ENCODE data around the gene FDPS. TPM values are rescaled to one million over a fixed set of nuclear protein-coding genes. Genes with fewer than 3 reads are reported as not detected.

The FDPS gene
- total and polyA plus RNA-seq, 9 donors, result 102 to 125 (median 118) TPM

GRCh38 chr1:155339515-155340097 lies 30.9 kb downstream of the FDPS start:
- H3K27ac ChIP-seq (ENCODE audit: low read length), result no peak overlapping the region
- no peaks in the 10 kb centered on the region for H3K4me1 ChIP-seq (ENCODE audit: control insufficient read depth, insufficient read depth, low read length)
- peaks cover 58% of the 10 kb centered on the region for H3K36me3 ChIP-seq (ENCODE audit: control insufficient read depth, insufficient read depth, low read length)
- H3K27me3 ChIP-seq (ENCODE audit: control insufficient read depth, insufficient read depth, low read length), result no peaks in the 10 kb centered on the region
- no peak for DNase-seq
- H3K9me3 ChIP-seq (replicated peaks; ENCODE audit: control insufficient read depth, low read depth, low read length), result no peaks in the 10 kb centered on the region
- no peak overlapping the region for H3K4me3 ChIP-seq (ENCODE audit: low read length)
- WGBS (ENCODE audit: insufficient coverage), result 100% methylated on average over 2 of the region's 8 CpGs

- DNase-seq, result no peak
- Histone ChIP-seq H3K36me3 (ENCODE audit: control insufficient read depth, insufficient read depth, low read length) (peaks cover 63% of the 10 kb centered on the region), H3K9me3 (replicated peaks; ENCODE audit: control insufficient read depth, low read depth, low read length) (no peaks in the 10 kb centered on the region), H3K27ac (ENCODE audit: low read length) (no peak overlapping the region), H3K4me1 (ENCODE audit: control insufficient read depth, insufficient read depth, low read length) (no peaks in the 10 kb centered on the region), H3K27me3 (ENCODE audit: control insufficient read depth, insufficient read depth, low read length) (no peaks in the 10 kb centered on the region), H3K4me3 (ENCODE audit: low read length) (no peak overlapping the region)
- 86% methylated on average over 2 of the region's 3 CpGs for WGBS (ENCODE audit: insufficient coverage)
Observed at GRCh38 chr1:155342842-155343241, 34.2 kb downstream of the FDPS start.

GRCh38 chr1:155352631-155353030 lies 44.0 kb downstream of the FDPS start:
- no peak overlapping the region for H3K4me3 ChIP-seq (ENCODE audit: low read length)
- no peaks in the 10 kb centered on the region for H3K27me3 ChIP-seq (ENCODE audit: control insufficient read depth, insufficient read depth, low read length)
- peaks cover 50% of the 10 kb centered on the region for H3K36me3 ChIP-seq (ENCODE audit: control insufficient read depth, insufficient read depth, low read length)
- WGBS (ENCODE audit: insufficient coverage), result no CpG with 5 or more reads among the region's 6 CpGs
- no peak overlapping the region for H3K27ac ChIP-seq (ENCODE audit: low read length)
- DNase-seq, result peak; percentile 72
- no peaks in the 10 kb centered on the region for H3K4me1 ChIP-seq (ENCODE audit: control insufficient read depth, insufficient read depth, low read length)
- H3K9me3 ChIP-seq (replicated peaks; ENCODE audit: control insufficient read depth, low read depth, low read length), result no peaks in the 10 kb centered on the region

DNA sequence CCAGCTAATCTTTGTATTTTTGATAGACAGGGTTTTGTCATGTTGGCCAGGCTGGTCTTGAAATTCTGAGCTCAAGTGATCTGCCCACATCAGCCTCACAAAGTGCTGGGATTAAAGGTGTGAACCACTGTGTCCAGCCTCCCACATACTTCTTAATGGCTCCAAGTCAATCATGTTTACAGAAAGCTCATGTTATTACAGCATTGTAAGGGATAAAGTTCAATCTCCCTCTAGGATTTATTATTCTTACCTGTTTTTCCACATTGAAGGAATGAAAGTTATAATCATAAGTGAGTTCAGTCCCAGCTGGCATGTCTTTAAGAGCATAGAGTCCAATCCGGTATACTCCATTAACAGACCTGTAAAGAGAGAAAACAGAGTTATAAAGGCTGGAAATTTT lies 51.4 kb downstream of the FDPS start:
- no peak for DNase-seq
- peaks cover 47% of the 10 kb centered on the region for H3K36me3 ChIP-seq (ENCODE audit: control insufficient read depth, insufficient read depth, low read length)
- H3K27me3 ChIP-seq (ENCODE audit: control insufficient read depth, insufficient read depth, low read length), result no peaks in the 10 kb centered on the region
- no peak overlapping the region for H3K27ac ChIP-seq (ENCODE audit: low read length)
- no peaks in the 10 kb centered on the region for H3K9me3 ChIP-seq (replicated peaks; ENCODE audit: control insufficient read depth, low read depth, low read length)
- no peaks in the 10 kb centered on the region for H3K4me1 ChIP-seq (ENCODE audit: control insufficient read depth, insufficient read depth, low read length)
- H3K4me3 ChIP-seq (ENCODE audit: low read length), result no peak overlapping the region
- no CpG with 5 or more reads among the region's 1 CpG for whole genome bisulfite sequencing (ENCODE audit: insufficient coverage)

Other genes starting within 250 kb of the FDPS start
- gene EFNA4, start 245.1 kb upstream of the FDPS start, total RNA-seq, result 7.5 TPM
- gene EFNA4, start 245.1 kb upstream of the FDPS start, polyA plus RNA-seq (ENCODE audit: insufficient read depth in 1 of 8, insufficient read length in 8 of 8, low replicate concordance in 1 of 8), result 1 to 10 TPM; 5.6 to 9.5 (median 6.8) TPM
- 2.1 TPM for gene EFNA3, start 230.0 kb upstream of the FDPS start, total RNA-seq
- gene EFNA3, start 230.0 kb upstream of the FDPS start, polyA plus RNA-seq (ENCODE audit: insufficient read depth in 1 of 8, insufficient read length in 8 of 8, low replicate concordance in 1 of 8), result 1 to 10 TPM; 1.7 to 3.9 (median 2.3) TPM
- 15.3 TPM for gene EFNA1, start 181.0 kb upstream of the FDPS start, total RNA-seq
- gene EFNA1, start 181.0 kb upstream of the FDPS start, polyA plus RNA-seq (ENCODE audit: insufficient read depth in 1 of 8, insufficient read length in 8 of 8, low replicate concordance in 1 of 8), result 10 to 100 TPM; 18.3 to 37.5 (median 24.9) TPM
- 18.6 TPM for gene SLC50A1, start 173.0 kb upstream of the FDPS start, total RNA-seq
- 10 to 100 TPM; 18.6 to 26.2 (median 21.4) TPM for gene SLC50A1, start 173.0 kb upstream of the FDPS start, polyA plus RNA-seq (ENCODE audit: insufficient read depth in 1 of 8, insufficient read length in 8 of 8, low replicate concordance in 1 of 8)
- 21.1 TPM for gene DPM3, start 168.3 kb upstream of the FDPS start, total RNA-seq
- 10 to 100 TPM; 20.1 to 27.9 (median 23.6) TPM for gene DPM3, start 168.3 kb upstream of the FDPS start, polyA plus RNA-seq (ENCODE audit: insufficient read depth in 1 of 8, insufficient read length in 8 of 8, low replicate concordance in 1 of 8)
- gene KRTCAP2, start 135.6 kb upstream of the FDPS start, total RNA-seq, result 70.4 TPM
- 10 to 100 TPM; 74.7 to 89.5 (median 87.6) TPM for gene KRTCAP2, start 135.6 kb upstream of the FDPS start, polyA plus RNA-seq (ENCODE audit: insufficient read depth in 1 of 8, insufficient read length in 8 of 8, low replicate concordance in 1 of 8)
- 0.22 TPM for gene TRIM46, start 135.0 kb upstream of the FDPS start, total RNA-seq
- under 1 TPM; 0.29 to 0.81 (median 0.57) TPM for gene TRIM46, start 135.0 kb upstream of the FDPS start, polyA plus RNA-seq (ENCODE audit: insufficient read depth in 1 of 8, insufficient read length in 8 of 8, low replicate concordance in 1 of 8)
- gene THBS3, start 101.0 kb upstream of the FDPS start, total RNA-seq, result 85.5 TPM
- 10 to 100 TPM; 62.8 to 83.2 (median 70.4) TPM for gene THBS3, start 101.0 kb upstream of the FDPS start, polyA plus RNA-seq (ENCODE audit: insufficient read depth in 1 of 8, insufficient read length in 8 of 8, low replicate concordance in 1 of 8)
- gene MTX1, start 100.2 kb upstream of the FDPS start, total RNA-seq, result 19.7 TPM
- 10 to 100 TPM; 19.6 to 24.5 (median 21.8) TPM for gene MTX1, start 100.2 kb upstream of the FDPS start, polyA plus RNA-seq (ENCODE audit: insufficient read depth in 1 of 8, insufficient read length in 8 of 8, low replicate concordance in 1 of 8)
- gene ENTREP3, start 53.4 kb upstream of the FDPS start, total RNA-seq, result 4.2 TPM
- 10 to 100 TPM; 12.3 to 21.7 (median 16.8) TPM for gene ENTREP3, start 53.4 kb upstream of the FDPS start, polyA plus RNA-seq (ENCODE audit: insufficient read depth in 1 of 8, insufficient read length in 8 of 8, low replicate concordance in 1 of 8)
- 24.6 TPM for gene SCAMP3, start 46.5 kb upstream of the FDPS start, total RNA-seq
- gene SCAMP3, start 46.5 kb upstream of the FDPS start, polyA plus RNA-seq (ENCODE audit: insufficient read depth in 1 of 8, insufficient read length in 8 of 8, low replicate concordance in 1 of 8), result 10 to 100 TPM; 36.3 to 51.4 (median 40.8) TPM
- gene CLK2, start 35.4 kb upstream of the FDPS start, total RNA-seq, result 26.1 TPM
- gene CLK2, start 35.4 kb upstream of the FDPS start, polyA plus RNA-seq (ENCODE audit: insufficient read depth in 1 of 8, insufficient read length in 8 of 8, low replicate concordance in 1 of 8), result 10 to 100 TPM; 39.3 to 50.9 (median 44.8) TPM
- gene HCN3, start 31.4 kb upstream of the FDPS start, total RNA-seq, result 1.6 TPM
- gene HCN3, start 31.4 kb upstream of the FDPS start, polyA plus RNA-seq (ENCODE audit: insufficient read depth in 1 of 8, insufficient read length in 8 of 8, low replicate concordance in 1 of 8), result 1 to 10 TPM; 3.4 to 6.7 (median 4.0) TPM
- 0.04 TPM for gene PKLR, start 7.4 kb upstream of the FDPS start, total RNA-seq
- gene PKLR, start 7.4 kb upstream of the FDPS start, polyA plus RNA-seq (ENCODE audit: insufficient read depth in 1 of 8, insufficient read length in 8 of 8, low replicate concordance in 1 of 8), result 1 to 10 TPM in 1 of 8 donors, under 1 TPM in 6, not detected in 1; 0.08 to 2.1 (median 0.26) TPM
- 12.1 TPM for gene RUSC1, start 12.0 kb downstream of the FDPS start, total RNA-seq
- gene RUSC1, start 12.0 kb downstream of the FDPS start, polyA plus RNA-seq (ENCODE audit: insufficient read depth in 1 of 8, insufficient read length in 8 of 8, low replicate concordance in 1 of 8), result 10 to 100 TPM; 23.0 to 33.4 (median 27.4) TPM

Measured in muscle of leg (tissue), 11 donors.